Fibroblast of lung (primary cell): Measurements from ENCODE around the gene IRF7.

Experiments used
- CTCF ChIP-seq, 2 donors: IDR thresholded peaks in 1 of 2; conservative IDR thresholded peaks in 1 of 2; 1 replicate in 1 of 2; 2 replicates in 1 of 2; pipeline ENCODE4 v1.5.1; 2011 to 2012; ENCODE audit warnings: low read length in 2 of 2, control low read depth in 1 of 2, inconsistent platforms in 1 of 2, low read depth in 1 of 2, mild to moderate bottlenecking in 1 of 2
- EZH2 ChIP-seq: IDR thresholded peaks from 2 replicates; pipeline ENCODE4 v1.5.1; 2012; ENCODE audit warnings: low read length, control low read depth, mild to moderate bottlenecking; ENCODE audit errors: missing control alignments

DNA sequence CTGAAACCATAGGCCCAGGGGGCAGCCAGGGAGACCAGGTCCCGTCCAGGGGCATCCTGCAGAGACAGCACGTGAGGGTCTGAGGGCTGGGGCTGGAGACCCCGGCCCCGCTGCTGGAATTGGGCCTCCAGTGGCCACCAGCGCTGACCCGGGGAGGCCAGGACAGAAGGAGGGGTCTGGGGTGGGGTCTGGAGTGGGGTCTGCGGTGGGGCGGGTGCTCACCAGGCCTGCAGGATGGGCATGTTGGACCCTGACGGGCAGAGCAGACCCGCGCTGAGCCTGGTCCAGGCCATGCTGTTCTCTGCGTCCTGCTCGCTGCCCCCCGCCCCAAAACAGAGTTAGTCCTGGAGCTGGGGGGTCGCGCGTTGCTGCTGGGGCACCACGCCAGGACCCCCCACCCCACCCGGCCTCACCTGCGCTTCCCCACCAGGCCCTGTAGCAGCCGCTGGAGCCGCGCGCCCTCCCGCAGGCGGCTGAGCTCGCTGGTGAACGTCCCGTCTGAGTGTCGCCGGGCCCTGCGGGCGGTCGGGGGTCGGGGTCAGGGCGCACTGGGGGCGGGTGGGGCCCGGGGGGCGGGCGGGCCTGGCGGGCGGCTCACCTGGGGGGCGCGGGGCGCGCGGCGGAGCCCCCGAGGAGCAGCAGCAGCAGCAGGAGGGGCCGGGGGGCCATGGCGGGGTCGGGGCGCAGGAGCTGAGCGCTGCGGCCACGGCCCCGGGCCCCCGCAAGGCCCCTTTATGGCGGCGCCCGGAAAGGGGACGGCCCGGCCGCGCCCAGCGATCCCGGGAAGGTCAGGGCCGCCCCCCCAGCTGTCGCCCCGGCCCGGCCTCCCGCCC, 10.9 kb upstream of the IRF7 start, which contains the start of gene SCT:
- TF ChIP-seq CTCF (conservative IDR thresholded peaks at IDR 0.05 in 1 of 2, IDR thresholded peaks at IDR 0.05 in 1 of 2; ENCODE audit: low read depth in 1 of 2, low read length in 2 of 2): no peak
- TF ChIP-seq EZH2: no peak
